CD14-positive monocyte (primary cell): Measurements from ENCODE around the gene TECPR1. TPM values are rescaled to one million over a fixed set of nuclear protein-coding genes. Genes with fewer than 3 reads are reported as not detected.

Source experiments
- DNase-seq, 3 donors: peaks; one replicate each; pipeline ENCODE4 v3.0.0-alpha.2; 2011 to 2022
- H2AFZ ChIP-seq: 2 replicates; pipeline ENCODE4 v1.6.0; 2012; ENCODE audit warnings: mild to moderate bottlenecking, low read depth, low read length, inconsistent platforms; ENCODE audit not compliant: insufficient read depth, poor library complexity, severe bottlenecking
- H3K27ac ChIP-seq, 2 donors: 1 replicate in 1 of 2; 2 replicates in 1 of 2; pipeline ENCODE4 v1.5.1; 2012 to 2013; ENCODE audit warnings: low read length in 2 of 2, control low read depth in 1 of 2, inconsistent platforms in 1 of 2, low read depth in 1 of 2, mild to moderate bottlenecking in 1 of 2
- H3K27me3 ChIP-seq, 2 donors: one replicate each; pipeline versions ENCODE4 v1.6.0 to v1.6.1; 2011 to 2013; ENCODE audit warnings: low read length in 2 of 2; ENCODE audit not compliant: control insufficient read depth in 2 of 2, insufficient read depth in 2 of 2
- H3K36me3 ChIP-seq, 2 donors: replicated peaks in 1 of 2; 1 replicate in 1 of 2; 2 replicates in 1 of 2; pipeline versions ENCODE4 v1.5.1 to v1.6.1; 2012 to 2013; ENCODE audit warnings: low read length in 2 of 2, control low read depth in 1 of 2, inconsistent platforms in 1 of 2, mild to moderate bottlenecking in 1 of 2; ENCODE audit not compliant: insufficient read depth in 2 of 2, control insufficient read depth in 1 of 2
- H3K4me1 ChIP-seq, 2 donors: 1 replicate in 1 of 2; 2 replicates in 1 of 2; pipeline versions ENCODE4 v1.5.1 to v1.6.1; 2012 to 2013; ENCODE audit warnings: low read length in 2 of 2, control low read depth in 1 of 2, inconsistent platforms in 1 of 2, mild to moderate bottlenecking in 1 of 2, moderate library complexity in 1 of 2; ENCODE audit not compliant: insufficient read depth in 2 of 2, control insufficient read depth in 1 of 2
- H3K4me2 ChIP-seq: replicated peaks from 2 replicates; pipeline ENCODE3; 2012; ENCODE audit warnings: low read length, moderate library complexity, mild to moderate bottlenecking; ENCODE audit not compliant: poor library complexity, severe bottlenecking; ENCODE audit errors: extremely low read depth
- H3K4me3 ChIP-seq, 3 experiments: fragments of 200-600 bp in 1 of 3; sonication (generic) in 1 of 3; replicated peaks in 1 of 3; 1 replicate in 2 of 3; 2 replicates in 1 of 3; pipeline ENCODE4 v1.5.1; 2011 to 2013; ENCODE audit warnings: low read length in 3 of 3, mild to moderate bottlenecking in 3 of 3, control low read depth in 2 of 3, low read depth in 2 of 3, inconsistent platforms in 1 of 3, moderate library complexity in 1 of 3
- H3K79me2 ChIP-seq: 2 replicates; pipeline ENCODE4 v1.6.0; 2012; ENCODE audit warnings: mild to moderate bottlenecking, control low read depth, inconsistent platforms, low read length, moderate library complexity; ENCODE audit not compliant: insufficient read depth
- H3K9ac ChIP-seq: 2 replicates; pipeline ENCODE4 v1.6.0; 2017; ENCODE audit warnings: low read length, mild to moderate bottlenecking; ENCODE audit not compliant: insufficient read depth, poor library complexity, severe bottlenecking
- H3K9me3 ChIP-seq, 2 donors: replicated peaks in 1 of 2; 1 replicate in 1 of 2; 2 replicates in 1 of 2; pipeline versions ENCODE4 v1.5.1 to v1.6.1; 2012 to 2013; ENCODE audit warnings: low read length in 2 of 2, control low read depth in 1 of 2; ENCODE audit not compliant: control insufficient read depth in 1 of 2, insufficient read depth in 1 of 2
- H4K20me1 ChIP-seq: 2 replicates; pipeline ENCODE4 v1.6.0; 2012; ENCODE audit warnings: mild to moderate bottlenecking, low read length, control low read depth, moderate library complexity; ENCODE audit not compliant: insufficient read depth
- H3K27ac Mint-ChIP-seq, 7 donors: one replicate each; pipeline ENCODE4 v1.8.0; 2020; ENCODE audit warnings: mild to moderate bottlenecking in 7 of 7, mixed read lengths in 7 of 7, moderate library complexity in 6 of 7, inconsistent platforms in 2 of 7
- H3K27me3 Mint-ChIP-seq, 3 donors: one replicate each; pipeline ENCODE4 v1.8.0; 2021 to 2022; ENCODE audit warnings: low read depth in 3 of 3, mild to moderate bottlenecking in 3 of 3, mixed read lengths in 3 of 3, moderate library complexity in 3 of 3, inconsistent platforms in 1 of 3
- H3K36me3 Mint-ChIP-seq, 2 donors: one replicate each; pipeline ENCODE4 v1.8.0; 2020; ENCODE audit warnings: mixed read lengths in 2 of 2, inconsistent platforms in 1 of 2, mild to moderate bottlenecking in 1 of 2
- H3K4me1 Mint-ChIP-seq: one replicate; pipeline ENCODE4 v1.8.0; 2020; ENCODE audit warnings: mild to moderate bottlenecking, mixed read lengths
- H3K4me3 Mint-ChIP-seq, 2 donors: one replicate each; pipeline ENCODE4 v1.8.0; 2020; ENCODE audit warnings: mild to moderate bottlenecking in 2 of 2, mixed read lengths in 2 of 2, moderate library complexity in 1 of 2
- H3K9me3 Mint-ChIP-seq, 7 donors: one replicate each; pipeline ENCODE4 v1.8.0; 2020 to 2022; ENCODE audit warnings: mixed read lengths in 7 of 7, mild to moderate bottlenecking in 6 of 7, moderate library complexity in 6 of 7, inconsistent platforms in 2 of 7
- CTCF ChIP-seq: fragments of 200-600 bp; IDR thresholded peaks from one replicate; pipeline ENCODE4 v1.8.0; 2022; ENCODE audit warnings: antibody characterized with exemption, mild to moderate bottlenecking
- WGBS: methylation state at CpG from one replicate; pipeline ENCODE4 v1.1.5; 2013; ENCODE audit warnings: missing lambda C conversion rate; ENCODE audit not compliant: insufficient coverage; 5-methylcytosine and 5-hydroxymethylcytosine counted together
- intact Hi-C, 2 donors: fragments of 100-400 bp; cut with micrococcal nuclease; formaldehyde crosslinking; loops; one replicate each; pipeline versions ENCODE4 v1.15.0 to v1.15.1; 2023
- polyA plus RNA-seq, 3 donors: library from polyadenylated mRNA; depleted of rRNA in 1 of 3; unstranded in 2 of 3; stranded (reverse) in 1 of 3; fragments of 300-500 nt in 2 of 3; fragments of >200 nt in 1 of 3; fragmentation: Illumina TruSeq in 2 of 3; gene quantifications; 1 replicate in 2 of 3; 2 replicates in 1 of 3; pipeline ENCODE4 v1.2.3, GENCODE V29; 2012 to 2021

TECPR1 gene
- polyA plus RNA-seq, 3 donors: 5.7 to 20.0 (median 10.2) TPM

GRCh38 chr7:98185101-98185500, 66.9 kb downstream of the TECPR1 start:
- Mint-ChIP-seq H3K27ac (no peak overlapping the region), H3K4me3 (no peak overlapping the region)
- no peak overlapping the region for H3K4me2 ChIP-seq

GRCh38 chr7:98180751-98181150, 71.3 kb downstream of the TECPR1 start:
- 100% methylated on average over 8 of the region's 8 CpGs for WGBS
- Mint-ChIP-seq H3K9me3 (peaks cover 0 to 3% (median 0%) of the 10 kb centered on the region in 7 donors), H3K27ac (no peak overlapping the region), H3K4me3 (no peak overlapping the region), H3K27me3 (peaks cover 3 to 13% (median 5%) of the 10 kb centered on the region in 3 donors), H3K4me1 (peaks cover 17% of the 10 kb centered on the region), H3K36me3 (peaks cover 23 to 47% of the 10 kb centered on the region in 2 donors)
- H3K79me2 ChIP-seq: no peaks in the 10 kb centered on the region
- H3K9ac ChIP-seq: no peak overlapping the region
- TF ChIP-seq CTCF: no peak
- H3K4me1 ChIP-seq: peaks cover 6 to 12% of the 10 kb centered on the region in 2 donors
- intact Hi-C loops: no loop called here
- no peak overlapping the region for H3K4me3 ChIP-seq
- H3K9me3 ChIP-seq: no peaks in the 10 kb centered on the region
- DNase-seq: no peak
- peaks cover 18% of the 10 kb centered on the region for H4K20me1 ChIP-seq
- H3K36me3 ChIP-seq: peaks cover 0 to 38% of the 10 kb centered on the region in 2 donors
- no peak overlapping the region for H3K4me2 ChIP-seq
- no peak overlapping the region for H3K27ac ChIP-seq
- no peak overlapping the region for H2AFZ ChIP-seq
- H3K27me3 ChIP-seq: peaks cover 0 to 4% of the 10 kb centered on the region in 2 donors

More at GRCh38 chr7:98185101-98185500, 66.9 kb downstream of the TECPR1 start:
- Mint-ChIP-seq H3K9me3 (peaks cover 4 to 15% (median 13%) of the 10 kb centered on the region in 7 donors), H3K36me3 (peaks cover 34 to 45% of the 10 kb centered on the region in 2 donors), H3K4me1 (peaks cover 35% of the 10 kb centered on the region), H3K27me3 (peaks cover 5 to 13% (median 8%) of the 10 kb centered on the region in 3 donors)
- DNase-seq: no peak
- intact Hi-C loops: no loop called here
- Histone ChIP-seq H4K20me1 (peaks cover 3% of the 10 kb centered on the region), H2AFZ (no peak overlapping the region), H3K27me3 (peaks cover 0 to 4% of the 10 kb centered on the region in 2 donors), H3K9me3 (peaks cover 9 to 11% of the 10 kb centered on the region in 2 donors), H3K9ac (no peak overlapping the region), H3K79me2 (no peaks in the 10 kb centered on the region), H3K4me1 (peaks cover 18 to 30% of the 10 kb centered on the region in 2 donors), H3K27ac (no peak overlapping the region), H3K4me3 (no peak overlapping the region), H3K36me3 (peaks cover 0 to 14% of the 10 kb centered on the region in 2 donors)
- no peak for TF ChIP-seq CTCF
- WGBS: 80% methylated on average over 2 of the region's 7 CpGs
